ENCODE results near the gene CLIC4.
"Not testable (repeated sequence)": the region's sequence is repeated elsewhere in the genome, so short reads cannot be mapped to it uniquely, and the experiment has no call there.

The CLIC4 gene

DNA sequence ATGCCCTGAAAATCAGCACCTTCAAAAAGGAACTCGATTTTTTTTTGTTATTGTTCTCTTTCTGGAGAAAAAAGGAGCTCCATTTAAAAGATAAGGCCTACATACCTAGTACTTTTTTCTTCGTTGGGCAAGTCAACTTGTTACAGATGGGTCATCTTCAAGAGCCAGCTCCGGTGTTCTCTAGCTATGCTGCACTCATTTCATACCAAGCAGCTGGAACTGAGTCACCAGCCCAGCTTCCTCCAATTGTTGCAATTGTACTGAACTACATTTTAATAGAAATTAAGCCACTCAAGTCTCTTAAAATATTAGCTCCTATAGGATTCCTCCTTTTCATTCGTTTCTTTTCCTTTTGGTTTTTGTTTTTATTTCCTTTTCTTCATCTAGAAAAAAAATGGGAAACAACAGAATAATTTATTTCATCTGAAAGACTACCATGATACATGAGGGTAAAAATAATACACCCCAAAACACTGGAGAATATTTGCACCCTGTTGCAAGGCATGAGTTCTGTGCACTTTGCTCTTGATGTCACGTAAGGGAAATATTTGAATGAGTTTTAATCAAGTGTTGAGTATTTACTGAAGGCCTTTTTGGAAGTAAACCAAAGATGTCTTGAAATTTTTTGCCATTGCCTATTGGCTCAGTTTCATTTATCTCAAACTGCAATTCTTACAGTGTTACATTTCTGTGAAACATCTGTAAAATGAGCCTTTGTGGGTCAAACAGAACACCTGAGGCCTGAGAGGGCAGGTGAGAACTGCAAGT is 60.5 kb downstream of the CLIC4 start:
- no peak overlapping the region for H3K4me3 ChIP-seq (ENCODE audit: low read depth, low read length)
- peak; percentile 74 for DNase-seq (ENCODE audit: low read depth)
- TF ChIP-seq POLR2A (IDR thresholded peaks at IDR 0.05; ENCODE audit: extremely low read depth, insufficient read length) (no peak), MYC (IDR thresholded peaks at IDR 0.05; ENCODE audit: low read depth, low read length) (no peak)
- TF ChIP-seq, protein P1, sequence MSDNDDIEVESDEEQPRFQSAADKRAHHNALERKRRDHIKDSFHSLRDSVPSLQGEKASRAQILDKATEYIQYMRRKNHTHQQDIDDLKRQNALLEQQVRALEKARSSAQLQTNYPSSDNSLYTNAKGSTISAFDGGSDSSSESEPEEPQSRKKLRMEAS (IDR thresholded peaks at IDR 0.05; ENCODE audit: low read depth, low read length), result no peak
- TF ChIP-seq, protein P2, sequence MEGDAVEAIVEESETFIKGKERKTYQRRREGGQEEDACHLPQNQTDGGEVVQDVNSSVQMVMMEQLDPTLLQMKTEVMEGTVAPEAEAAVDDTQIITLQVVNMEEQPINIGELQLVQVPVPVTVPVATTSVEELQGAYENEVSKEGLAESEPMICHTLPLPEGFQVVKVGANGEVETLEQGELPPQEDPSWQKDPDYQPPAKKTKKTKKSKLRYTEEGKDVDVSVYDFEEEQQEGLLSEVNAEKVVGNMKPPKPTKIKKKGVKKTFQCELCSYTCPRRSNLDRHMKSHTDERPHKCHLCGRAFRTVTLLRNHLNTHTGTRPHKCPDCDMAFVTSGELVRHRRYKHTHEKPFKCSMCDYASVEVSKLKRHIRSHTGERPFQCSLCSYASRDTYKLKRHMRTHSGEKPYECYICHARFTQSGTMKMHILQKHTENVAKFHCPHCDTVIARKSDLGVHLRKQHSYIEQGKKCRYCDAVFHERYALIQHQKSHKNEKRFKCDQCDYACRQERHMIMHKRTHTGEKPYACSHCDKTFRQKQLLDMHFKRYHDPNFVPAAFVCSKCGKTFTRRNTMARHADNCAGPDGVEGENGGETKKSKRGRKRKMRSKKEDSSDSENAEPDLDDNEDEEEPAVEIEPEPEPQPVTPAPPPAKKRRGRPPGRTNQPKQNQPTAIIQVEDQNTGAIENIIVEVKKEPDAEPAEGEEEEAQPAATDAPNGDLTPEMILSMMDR (IDR thresholded peaks at IDR 0.05; ENCODE audit: low read depth, low read length), result no peak

DNA sequence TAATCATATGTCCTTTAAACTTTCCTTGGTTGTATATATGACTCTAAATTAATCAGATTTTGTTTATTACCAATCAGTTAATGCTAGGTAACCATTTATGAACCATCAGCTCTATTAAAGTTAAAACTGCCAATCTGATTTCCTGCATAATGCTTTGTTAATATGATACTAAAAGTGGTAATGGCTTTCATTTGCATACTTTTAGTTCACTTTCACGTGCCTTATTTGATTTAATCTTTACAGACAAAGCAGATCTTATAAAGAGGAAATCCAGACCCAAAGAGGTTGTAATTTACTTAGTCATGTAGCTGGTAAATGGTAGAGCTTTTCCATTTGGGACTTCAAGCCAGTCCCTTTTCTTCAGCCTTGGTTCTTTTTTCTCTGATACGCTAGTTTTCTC is 61.3 kb downstream of the CLIC4 start:
- DNase-seq (ENCODE audit: low read depth), result no peak
- TF ChIP-seq POLR2A (IDR thresholded peaks at IDR 0.05; ENCODE audit: extremely low read depth, insufficient read length), result no peak
- TF ChIP-seq, protein P1 (IDR thresholded peaks at IDR 0.05; ENCODE audit: low read depth, low read length), result no peak
- no peak for TF ChIP-seq MYC (IDR thresholded peaks at IDR 0.05; ENCODE audit: low read depth, low read length)
- TF ChIP-seq, protein P2 (IDR thresholded peaks at IDR 0.05; ENCODE audit: low read depth, low read length), result no peak
- H3K4me3 ChIP-seq (ENCODE audit: low read depth, low read length), result no peak overlapping the region

DNA sequence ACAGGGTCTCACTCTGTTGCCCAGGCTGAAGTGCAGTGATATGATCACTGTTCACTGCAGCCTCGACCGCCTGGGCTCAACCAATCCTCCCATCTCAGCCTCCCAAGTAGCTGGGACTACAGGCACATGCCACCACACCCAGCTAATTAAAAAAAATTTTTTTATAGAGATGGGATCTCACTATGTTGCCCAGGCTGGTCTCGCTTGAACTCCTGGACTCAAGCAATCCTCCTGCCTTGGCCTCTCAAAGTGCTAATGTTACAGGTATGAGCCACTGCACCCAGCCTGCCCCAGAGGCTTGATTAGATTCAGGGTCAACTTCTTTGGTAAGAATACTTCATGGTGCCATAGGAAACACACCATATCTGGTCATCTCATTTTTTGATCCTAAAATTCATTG is 66.2 kb downstream of the CLIC4 start:
- not testable (repeated sequence) for H3K4me3 ChIP-seq (ENCODE audit: low read depth, low read length); DNase-seq (ENCODE audit: low read depth)

DNA sequence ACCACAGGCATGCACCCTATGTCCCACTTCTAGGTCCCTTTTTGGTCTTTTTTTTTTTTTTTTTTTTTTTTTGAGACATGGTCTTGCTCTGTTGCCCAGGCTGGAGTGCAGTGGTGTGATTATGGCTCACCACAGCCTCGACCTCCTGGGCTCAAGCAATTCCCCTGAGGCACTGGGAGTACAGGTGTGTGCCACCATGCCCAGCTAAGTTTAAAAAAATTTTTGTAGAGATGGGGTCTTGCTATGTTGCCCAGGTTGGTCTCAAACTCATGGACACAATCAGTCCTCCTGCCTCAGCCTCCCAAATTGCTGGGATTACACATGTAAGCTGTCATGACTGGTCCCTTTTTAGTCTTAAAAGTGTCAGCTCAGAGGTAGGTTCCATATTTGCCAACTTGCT is 75.0 kb downstream of the CLIC4 start:
- DNase-seq (ENCODE audit: low read depth); H3K4me3 ChIP-seq (ENCODE audit: low read depth, low read length): not testable (repeated sequence)

DNA sequence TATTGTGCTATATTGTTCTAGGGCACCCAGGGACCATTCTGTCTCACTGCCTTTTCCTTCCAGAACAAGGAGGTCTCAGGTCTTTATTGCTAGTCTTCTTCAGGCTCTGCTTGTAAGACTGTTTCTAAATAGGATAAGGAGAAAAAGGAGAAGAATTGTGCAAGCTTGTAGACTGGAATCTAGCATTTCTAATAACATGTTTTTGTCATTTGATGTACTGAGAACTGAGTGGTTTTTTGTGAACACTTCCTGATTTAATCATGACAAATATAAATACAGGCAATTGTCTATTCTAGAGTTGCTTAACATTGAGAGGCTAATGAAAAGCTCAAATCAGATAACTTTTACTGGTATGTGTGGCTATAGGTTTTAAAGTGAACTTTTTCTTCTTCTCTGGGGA is 77.6 kb downstream of the CLIC4 start:
- TF ChIP-seq MYC (IDR thresholded peaks at IDR 0.05; ENCODE audit: low read depth, low read length) (no peak), POLR2A (IDR thresholded peaks at IDR 0.05; ENCODE audit: extremely low read depth, insufficient read length) (no peak)
- TF ChIP-seq, protein P2 (IDR thresholded peaks at IDR 0.05; ENCODE audit: low read depth, low read length), result no peak
- TF ChIP-seq, protein P1 (IDR thresholded peaks at IDR 0.05; ENCODE audit: low read depth, low read length), result no peak
- no peak overlapping the region for H3K4me3 ChIP-seq (ENCODE audit: low read depth, low read length)
- no peak for DNase-seq (ENCODE audit: low read depth)

DNA sequence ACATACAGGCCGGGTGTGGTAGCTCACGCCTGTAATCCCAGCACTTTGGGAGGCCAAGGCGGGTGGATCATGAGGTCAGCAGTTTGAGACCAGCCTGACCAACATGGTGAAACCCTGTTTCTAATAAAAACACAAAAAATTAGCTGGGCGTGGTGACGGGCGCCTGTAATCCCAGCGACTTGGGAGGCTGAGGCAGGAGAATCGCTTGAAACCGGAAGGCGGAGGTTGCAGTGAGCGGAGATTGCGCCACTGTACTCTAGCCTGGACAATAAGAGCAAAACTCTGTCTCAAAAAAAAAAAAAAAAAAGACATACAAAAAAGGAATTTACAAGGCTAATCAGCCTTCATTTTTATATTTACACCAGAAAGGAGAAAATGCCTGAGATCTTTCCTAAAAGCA is 78.2 kb downstream of the CLIC4 start:
- DNase-seq (ENCODE audit: low read depth); H3K4me3 ChIP-seq (ENCODE audit: low read depth, low read length): not testable (repeated sequence)

DNA sequence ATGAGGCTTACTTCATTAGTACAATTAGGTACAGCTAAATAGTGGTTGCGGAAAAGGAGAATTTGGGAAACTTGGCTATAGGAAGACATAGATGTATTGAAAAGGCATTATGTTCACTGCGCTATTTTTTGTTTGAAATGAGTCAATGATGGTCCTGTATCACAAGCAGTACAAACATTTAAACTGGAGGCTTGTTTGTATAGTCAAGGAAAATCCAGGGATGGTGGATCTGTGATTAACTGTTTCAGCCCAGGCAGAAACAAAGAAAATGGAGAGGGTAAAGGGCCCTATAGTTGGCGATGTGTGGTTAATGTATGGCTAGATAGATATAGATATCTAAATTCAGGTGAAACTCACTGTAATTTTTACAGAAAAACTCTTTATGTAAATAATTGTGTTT is 79.9 kb downstream of the CLIC4 start:
- no peak for DNase-seq (ENCODE audit: low read depth)
- TF ChIP-seq, protein P1 (IDR thresholded peaks at IDR 0.05; ENCODE audit: low read depth, low read length), result no peak
- no peak for TF ChIP-seq MYC (IDR thresholded peaks at IDR 0.05; ENCODE audit: low read depth, low read length)
- TF ChIP-seq, protein P2 (IDR thresholded peaks at IDR 0.05; ENCODE audit: low read depth, low read length), result no peak
- no peak for TF ChIP-seq POLR2A (IDR thresholded peaks at IDR 0.05; ENCODE audit: extremely low read depth, insufficient read length)
- H3K4me3 ChIP-seq (ENCODE audit: low read depth, low read length), result no peak overlapping the region

All from NB4 (cell line).